IgD-negative memory B cell (primary cell): ENCODE data around the gene GABPB2. TPM values are rescaled to one million over a fixed set of nuclear protein-coding genes. Genes with fewer than 3 reads are reported as not detected.

ENCODE experiments used
- H3K27ac Mint-ChIP-seq, 3 donors: one replicate each; pipeline ENCODE4 v1.8.0; 2020 to 2022; ENCODE audit warnings: mild to moderate bottlenecking in 3 of 3, mixed read lengths in 3 of 3, moderate library complexity in 1 of 3
- H3K27me3 Mint-ChIP-seq: one replicate; pipeline ENCODE4 v1.8.0; 2021; ENCODE audit warnings: mixed read lengths
- H3K36me3 Mint-ChIP-seq: one replicate; pipeline ENCODE4 v1.8.0; 2020; ENCODE audit warnings: mild to moderate bottlenecking, mixed read lengths
- H3K4me1 Mint-ChIP-seq, 3 donors: one replicate each; pipeline ENCODE4 v1.8.0; 2020 to 2022; ENCODE audit warnings: mixed read lengths in 3 of 3, mild to moderate bottlenecking in 1 of 3
- H3K4me3 Mint-ChIP-seq, 4 donors: one replicate each; pipeline ENCODE4 v1.8.0; 2020 to 2022; ENCODE audit warnings: mild to moderate bottlenecking in 4 of 4, mixed read lengths in 4 of 4, moderate library complexity in 3 of 4
- H3K9me3 Mint-ChIP-seq, 3 donors: one replicate each; pipeline ENCODE4 v1.8.0; 2020 to 2021; ENCODE audit warnings: mixed read lengths in 3 of 3, mild to moderate bottlenecking in 1 of 3
- polyA plus RNA-seq: library from polyadenylated mRNA; unstranded; fragments of 300-500 nt; fragmentation: Illumina TruSeq; gene quantifications from one replicate; pipeline ENCODE4 v1.2.3, GENCODE V29; 2021

GABPB2 gene
- polyA plus RNA-seq, 1 donor from 2014 or later: 5.5 TPM

GRCh38 chr1:151051356-151052009 lies 19.1 kb upstream of the GABPB2 start:
- Mint-ChIP-seq H3K27ac (peak overlapping the region in 2 of 3 donors; percentile 69 to 83), H3K9me3 (no peaks in the 10 kb centered on the region), H3K4me3 (peak overlapping the region in 1 of 4 donors; percentile 81), H3K27me3 (no peaks in the 10 kb centered on the region), H3K4me1 (peaks cover 32 to 41% (median 39%) of the 10 kb centered on the region in 3 donors), H3K36me3 (peaks cover 8% of the 10 kb centered on the region)

DNA sequence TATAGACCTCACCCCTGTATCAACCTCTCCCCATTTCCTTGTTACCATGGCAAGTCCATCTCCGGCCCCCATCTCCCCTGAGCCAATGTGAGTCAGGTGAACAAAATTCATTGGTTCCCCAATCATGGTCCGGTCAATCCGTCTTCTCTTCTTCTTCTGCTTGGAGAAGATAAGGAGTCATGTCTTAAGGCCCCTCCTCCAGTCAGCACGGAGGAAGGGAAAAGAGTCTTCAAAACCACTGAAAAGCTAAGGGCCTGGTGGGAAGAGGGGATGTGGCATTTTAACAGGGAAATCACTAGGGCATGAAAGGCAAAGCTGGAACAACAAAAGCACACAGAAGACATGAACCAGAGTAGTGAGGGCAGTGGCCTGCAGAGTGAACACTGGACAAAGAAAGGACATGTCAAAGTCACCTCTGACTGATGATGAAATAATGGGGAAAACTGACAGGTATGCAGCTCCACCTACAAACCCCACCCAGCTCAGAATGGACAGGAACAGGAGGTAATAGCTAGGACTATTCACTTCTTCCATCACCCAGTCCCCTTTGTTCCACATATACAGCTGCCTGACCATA lies 15.5 kb upstream of the GABPB2 start:
- no peaks in the 10 kb centered on the region for H3K9me3 Mint-ChIP-seq
- peaks cover 33 to 40% (median 37%) of the 10 kb centered on the region in 3 donors for H3K4me1 Mint-ChIP-seq
- no peaks in the 10 kb centered on the region for H3K27me3 Mint-ChIP-seq
- peak overlapping the region; percentile 74 to 97 (median 89) for H3K27ac Mint-ChIP-seq
- peak overlapping the region; percentile 96 to 100 (median 98) for H3K4me3 Mint-ChIP-seq
- peaks cover 14% of the 10 kb centered on the region for H3K36me3 Mint-ChIP-seq

- H3K27me3 Mint-ChIP-seq: no peaks in the 10 kb centered on the region
- peak overlapping the region; percentile 96 to 100 (median 98) for H3K4me3 Mint-ChIP-seq
- peak overlapping the region; percentile 89 to 97 (median 93) for H3K27ac Mint-ChIP-seq
- no peaks in the 10 kb centered on the region for H3K9me3 Mint-ChIP-seq
- H3K4me1 Mint-ChIP-seq: peaks cover 37 to 44% (median 38%) of the 10 kb centered on the region in 3 donors
- H3K36me3 Mint-ChIP-seq: peaks cover 14% of the 10 kb centered on the region
Observed at GRCh38 chr1:151055581-151055980, 15.0 kb upstream of the GABPB2 start.

GRCh38 chr1:151056149-151056548 lies 14.4 kb upstream of the GABPB2 start:
- peak overlapping the region; percentile 96 to 100 (median 98) for H3K4me3 Mint-ChIP-seq
- H3K27me3 Mint-ChIP-seq: no peaks in the 10 kb centered on the region
- peaks cover 14% of the 10 kb centered on the region for H3K36me3 Mint-ChIP-seq
- peaks cover 39 to 42% (median 42%) of the 10 kb centered on the region in 3 donors for H3K4me1 Mint-ChIP-seq
- H3K27ac Mint-ChIP-seq: peak overlapping the region; percentile 89 to 97 (median 93)
- H3K9me3 Mint-ChIP-seq: no peaks in the 10 kb centered on the region

GRCh38 chr1:151058692-151059091 lies 11.9 kb upstream of the GABPB2 start:
- Mint-ChIP-seq H3K4me1 (peaks cover 33 to 37% (median 33%) of the 10 kb centered on the region in 3 donors), H3K27ac (peak overlapping the region; percentile 89 to 97 (median 93)), H3K9me3 (no peaks in the 10 kb centered on the region), H3K4me3 (peak overlapping the region; percentile 96 to 100 (median 98)), H3K36me3 (peaks cover 14% of the 10 kb centered on the region), H3K27me3 (no peaks in the 10 kb centered on the region)

- Mint-ChIP-seq H3K9me3 (no peaks in the 10 kb centered on the region), H3K4me1 (peaks cover 33 to 37% (median 33%) of the 10 kb centered on the region in 3 donors), H3K36me3 (peaks cover 14% of the 10 kb centered on the region), H3K4me3 (peak within 1 kb of the TSS; percentile 96 to 100 (median 98)), H3K27me3 (no peaks in the 10 kb centered on the region), H3K27ac (peak within 1 kb of the TSS; percentile 89 to 97 (median 93))
Observed at GRCh38 chr1:151059109-151060006, 11.2 kb upstream of the GABPB2 start, which contains the start of gene CDC42SE1. Gene CDC42SE1 (minus strand): TSS chr1:151059622. CDS start chr1:151055730, 3,892 bp downstream.

- H3K4me1 Mint-ChIP-seq: peaks cover 28 to 31% (median 29%) of the 10 kb centered on the region in 3 donors
- H3K4me3 Mint-ChIP-seq: peak within 1 kb of the TSS; percentile 96 to 100 (median 98)
- H3K27ac Mint-ChIP-seq: peak within 1 kb of the TSS; percentile 89 to 97 (median 93)
- peaks cover 11% of the 10 kb centered on the region for H3K36me3 Mint-ChIP-seq
- H3K27me3 Mint-ChIP-seq: no peaks in the 10 kb centered on the region
- no peaks in the 10 kb centered on the region for H3K9me3 Mint-ChIP-seq
Observed at GRCh38 chr1:151060007-151060656, 10.4 kb upstream of the GABPB2 start, which contains the start of gene MLLT11. Gene MLLT11 (plus strand): TSS chr1:151060397. CDS start chr1:151067225, 6,828 bp downstream.

GRCh38 chr1:151060657-151061421 lies 9.7 kb upstream of the GABPB2 start:
- peaks cover 23 to 28% (median 25%) of the 10 kb centered on the region in 3 donors for H3K4me1 Mint-ChIP-seq
- H3K27ac Mint-ChIP-seq: peak overlapping the region; percentile 89 to 97 (median 93)
- H3K27me3 Mint-ChIP-seq: no peaks in the 10 kb centered on the region
- peak overlapping the region; percentile 96 to 100 (median 98) for H3K4me3 Mint-ChIP-seq
- H3K9me3 Mint-ChIP-seq: no peaks in the 10 kb centered on the region
- peaks cover 12% of the 10 kb centered on the region for H3K36me3 Mint-ChIP-seq

DNA sequence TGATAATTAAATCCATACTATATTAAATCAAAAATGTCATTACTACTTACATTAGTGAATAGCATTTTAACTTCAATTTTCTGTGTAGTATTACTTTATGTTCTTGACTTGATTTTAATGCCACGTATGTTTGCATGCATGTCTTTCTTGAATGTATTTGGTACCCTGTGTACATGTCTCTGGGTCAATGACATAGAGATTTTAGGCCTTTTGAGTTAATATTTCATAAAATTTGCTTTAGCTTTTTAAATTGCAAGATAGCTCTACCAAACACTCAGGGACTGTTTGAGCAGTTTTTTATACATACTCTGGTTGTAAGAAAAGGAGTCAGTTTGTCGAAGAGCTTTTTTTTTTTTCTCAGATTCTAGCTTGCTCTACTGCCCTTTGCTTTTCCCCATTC lies 8.9 kb upstream of the GABPB2 start:
- Mint-ChIP-seq H3K27ac (peak overlapping the region in 1 of 3 donors; percentile 25), H3K4me1 (peaks cover 15 to 20% (median 17%) of the 10 kb centered on the region in 3 donors), H3K36me3 (peaks cover 11% of the 10 kb centered on the region), H3K27me3 (no peaks in the 10 kb centered on the region), H3K9me3 (no peaks in the 10 kb centered on the region), H3K4me3 (peak overlapping the region in 1 of 4 donors; percentile 96)

DNA sequence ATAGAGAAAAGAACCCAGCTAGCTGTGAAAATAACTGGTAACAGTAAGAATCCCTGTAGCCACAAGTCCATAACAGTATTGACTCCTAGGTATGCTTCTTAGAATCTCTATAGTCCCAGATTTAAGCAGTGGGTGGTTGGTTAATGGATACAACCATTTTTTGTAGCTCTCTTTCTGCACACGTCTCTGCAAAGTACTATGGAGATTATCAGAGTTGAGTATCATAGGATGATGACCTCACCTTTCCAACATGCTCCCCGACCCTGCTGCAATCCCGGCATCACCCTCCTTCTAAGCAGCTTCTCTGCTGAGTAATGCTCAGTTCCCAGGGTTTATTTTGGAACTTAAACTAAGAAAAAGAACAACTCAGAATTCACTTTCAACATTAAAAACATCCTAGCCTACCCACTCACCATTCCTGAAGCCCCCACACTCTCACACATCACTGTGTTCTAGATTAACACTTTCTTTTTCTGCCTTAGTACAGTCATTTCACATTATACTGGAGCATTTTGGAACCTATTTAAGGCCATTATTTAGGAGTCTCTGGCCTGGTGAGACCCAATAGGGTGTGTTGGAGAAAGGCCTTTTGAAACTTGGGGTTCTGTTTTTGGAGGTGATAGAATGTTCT lies 7.7 kb upstream of the GABPB2 start:
- H3K27ac Mint-ChIP-seq: peak overlapping the region in 2 of 3 donors; percentile 14 to 25
- no peaks in the 10 kb centered on the region for H3K9me3 Mint-ChIP-seq
- peaks cover 8% of the 10 kb centered on the region for H3K36me3 Mint-ChIP-seq
- H3K27me3 Mint-ChIP-seq: no peaks in the 10 kb centered on the region
- peak overlapping the region in 1 of 4 donors; percentile 71 for H3K4me3 Mint-ChIP-seq
- H3K4me1 Mint-ChIP-seq: peaks cover 9 to 11% (median 9%) of the 10 kb centered on the region in 3 donors

DNA sequence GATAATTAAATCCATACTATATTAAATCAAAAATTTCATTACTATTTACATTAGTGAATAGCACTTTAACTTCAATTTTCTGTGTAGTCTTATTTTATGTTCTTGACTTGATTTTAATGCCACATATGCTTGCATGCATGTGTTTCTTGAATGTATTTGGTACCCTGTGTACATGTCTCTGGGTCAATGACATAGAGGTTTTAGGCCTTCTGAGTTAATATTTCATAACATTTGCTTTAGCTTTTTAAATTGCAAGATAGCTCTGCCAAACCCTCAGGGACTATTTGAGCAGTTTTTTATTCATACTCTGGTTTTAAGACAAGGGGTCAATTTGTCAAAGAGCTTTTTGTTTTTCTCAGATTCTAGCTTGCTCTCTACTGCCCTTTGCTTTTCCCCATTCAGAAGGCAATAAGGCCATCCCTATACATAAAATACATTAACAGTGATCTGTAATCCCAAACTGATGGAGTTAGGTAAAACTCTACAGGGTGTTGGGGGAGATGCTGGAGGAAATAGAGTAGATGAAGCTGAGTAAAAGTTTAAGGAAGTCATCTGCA lies 5.4 kb upstream of the GABPB2 start:
- no peaks in the 10 kb centered on the region for H3K27me3 Mint-ChIP-seq
- peaks cover 8 to 13% (median 9%) of the 10 kb centered on the region in 3 donors for H3K4me1 Mint-ChIP-seq
- H3K4me3 Mint-ChIP-seq: peak overlapping the region in 1 of 4 donors; percentile 50
- no peaks in the 10 kb centered on the region for H3K9me3 Mint-ChIP-seq
- peaks cover 5% of the 10 kb centered on the region for H3K36me3 Mint-ChIP-seq
- H3K27ac Mint-ChIP-seq: peak overlapping the region in 1 of 3 donors; percentile 40

DNA sequence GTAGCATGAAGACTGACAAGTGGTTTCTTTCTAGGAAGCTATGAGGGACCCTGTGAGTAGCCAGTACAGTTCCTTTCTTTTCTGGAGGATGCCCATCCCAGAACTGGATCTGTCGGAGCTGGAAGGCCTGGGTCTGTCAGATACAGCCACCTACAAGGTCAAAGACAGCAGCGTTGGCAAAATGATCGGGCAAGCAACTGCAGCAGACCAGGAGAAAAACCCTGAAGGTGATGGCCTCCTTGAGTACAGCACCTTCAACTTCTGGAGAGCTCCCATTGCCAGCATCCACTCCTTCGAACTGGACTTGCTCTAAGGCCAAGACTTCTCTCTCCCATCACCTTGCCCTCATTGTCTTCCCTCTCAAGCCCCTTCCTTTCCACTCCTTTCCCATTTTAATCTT lies 3.4 kb upstream of the GABPB2 start:
- Mint-ChIP-seq H3K27ac (peak overlapping the region in 1 of 3 donors; percentile 11), H3K27me3 (no peaks in the 10 kb centered on the region), H3K36me3 (peaks cover 5% of the 10 kb centered on the region), H3K4me1 (peaks cover 8 to 15% (median 11%) of the 10 kb centered on the region in 3 donors), H3K4me3 (peak overlapping the region in 3 of 4 donors; percentile 21 to 65 (median 49)), H3K9me3 (no peaks in the 10 kb centered on the region)

DNA sequence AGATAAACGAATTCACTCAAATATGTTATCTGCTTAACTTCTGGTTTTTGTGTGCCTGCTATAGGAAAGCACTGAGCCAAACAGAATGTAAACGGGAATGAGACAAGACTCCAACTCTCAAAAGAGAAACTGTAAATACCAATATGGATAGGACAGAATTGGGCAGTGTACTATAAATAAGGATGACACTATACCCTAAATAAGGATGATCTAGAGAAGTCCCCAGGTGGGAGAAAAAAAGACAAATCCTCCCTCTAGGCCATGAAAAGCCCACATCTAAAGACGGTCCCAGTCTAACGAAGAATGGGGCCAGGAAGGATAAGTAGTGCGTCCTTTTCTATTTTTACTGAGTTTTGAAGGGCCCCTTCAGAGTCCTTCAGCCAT lies 1.5 kb upstream of the GABPB2 start:
- peak overlapping the region in 2 of 3 donors; percentile 85 to 96 for H3K27ac Mint-ChIP-seq
- no peaks in the 10 kb centered on the region for H3K27me3 Mint-ChIP-seq
- H3K36me3 Mint-ChIP-seq: peaks cover 5% of the 10 kb centered on the region
- peaks cover 8 to 15% (median 11%) of the 10 kb centered on the region in 3 donors for H3K4me1 Mint-ChIP-seq
- peak overlapping the region; percentile 96 to 99 (median 98) for H3K4me3 Mint-ChIP-seq
- no peaks in the 10 kb centered on the region for H3K9me3 Mint-ChIP-seq
